Panc1 (cell line): ENCODE results near the gene USP15. TPM values are rescaled to one million over a fixed set of nuclear protein-coding genes. Genes with fewer than 3 reads are reported as not detected.

Experiments
- ATAC-seq: fragments of 200-7000 bp; cut with Tn5 transposase; 2 replicates; pipeline ENCODE4 v1.9.1; 2020; ENCODE audit warnings: mild to moderate bottlenecking, moderate library complexity
- BruUV-seq: library from RNA; stranded (reverse); fragments of 400-500 nt; replicated peaks from 2 replicates; lab custom pipeline; 2021; lab: Mats Ljungman, UMichigan
- CTCF ChIA-PET: fragments of 300-600 bp; sonication (Branson Sonifier 250); formaldehyde crosslinking; loops from one replicate; lab custom pipeline; 2022; ENCODE audit warnings: antibody characterized with exemption; lab: Charles Lee
- POLR2A ChIA-PET: fragments of 300-600 bp; sonication (Branson Sonifier 250); formaldehyde crosslinking; loops from one replicate; lab custom pipeline; 2022; ENCODE audit warnings: antibody characterized with exemption; lab: Charles Lee
- DNase-seq: peaks from one replicate; pipeline ENCODE4 v3.0.0-alpha.2; 2010; ENCODE audit warnings: low read depth, low spot score
- H3K27ac ChIP-seq: 2 replicates; pipeline ENCODE4 v1.5.1; 2011; ENCODE audit warnings: mild to moderate bottlenecking, low read length, inconsistent platforms
- H3K27me3 ChIP-seq: fragments of 200-500 bp; sonication (Bioruptor generic); 2 replicates; pipeline ENCODE4 v1.6.0; 2014; ENCODE audit warnings: low read length, inconsistent platforms; ENCODE audit not compliant: control insufficient read depth, insufficient read depth
- H3K36me3 ChIP-seq: fragments of 200-500 bp; sonication (Bioruptor generic); 2 replicates; pipeline ENCODE4 v1.5.1; 2014; ENCODE audit warnings: inconsistent platforms, mild to moderate bottlenecking, low read length, moderate library complexity; ENCODE audit not compliant: control insufficient read depth, insufficient read depth
- H3K4me1 ChIP-seq: 2 replicates; pipeline ENCODE4 v1.5.1; 2011; ENCODE audit warnings: inconsistent platforms, mild to moderate bottlenecking, low read length, moderate library complexity; ENCODE audit not compliant: control insufficient read depth, insufficient read depth
- H3K4me3 ChIP-seq, 2 experiments: 2 replicates each; pipeline ENCODE4 v1.5.1; 2011 to 2012; ENCODE audit warnings: low read depth in 2 of 2, low read length in 2 of 2, mild to moderate bottlenecking in 2 of 2, inconsistent platforms in 1 of 2, moderate library complexity in 1 of 2
- H3K9me3 ChIP-seq: fragments of 200-500 bp; sonication (Bioruptor generic); 2 replicates; pipeline ENCODE4 v1.5.1; 2014; ENCODE audit warnings: low read depth, mild to moderate bottlenecking, inconsistent platforms, low read length, moderate library complexity; ENCODE audit not compliant: control insufficient read depth, insufficient read depth
- POLR2AphosphoS5 ChIP-seq: IDR thresholded peaks from 2 replicates; pipeline ENCODE4 v1.6.1; 2012; ENCODE audit warnings: mild to moderate bottlenecking, low read depth, low read length, moderate library complexity
- REST ChIP-seq, 2 experiments: IDR thresholded peaks; 2 replicates each; pipeline ENCODE4 v1.6.1; 2011 to 2012; ENCODE audit warnings: low read depth in 2 of 2, control low read depth in 1 of 2, low read length in 1 of 2, mild to moderate bottlenecking in 1 of 2, moderate library complexity in 1 of 2; ENCODE audit not compliant: insufficient read depth in 1 of 2
- SIN3A ChIP-seq: IDR thresholded peaks from 2 replicates; pipeline ENCODE4 v1.6.1; 2012; ENCODE audit warnings: low read depth, mild to moderate bottlenecking, low read length, moderate library complexity, borderline replicate concordance; ENCODE audit not compliant: insufficient read depth
- TCF7L2 ChIP-seq: IDR thresholded peaks from 2 replicates; pipeline ENCODE4 v1.6.1; 2011; ENCODE audit warnings: mild to moderate bottlenecking, low read depth, low read length, inconsistent platforms
- in situ Hi-C: cut with HindIII; loops from 2 replicates; pipeline ENCODE4 v1.10.0; 2016; ENCODE audit warnings: low sequenced_read_pairs, low pct_unique_long_range_greater_than_20kb
- intact Hi-C: fragments of 100-400 bp; cut with micrococcal nuclease; formaldehyde crosslinking; loops from one replicate; pipeline ENCODE4 v1.10.0; 2022; ENCODE audit not compliant: unreplicated experiment
- total RNA-seq: library from RNA; stranded (reverse); gene quantifications from one replicate; pipeline ENCODE4 v1.2.1, GENCODE V29; 2021; ENCODE audit not compliant: unreplicated experiment
- TF ChIP-seq, protein P1 (sequence below): fragments of 450-650 bp; IDR thresholded peaks from 2 replicates; pipeline ENCODE4 v1.5.1; 2017; ENCODE audit warnings: mild to moderate bottlenecking

USP15 gene
- total RNA-seq, 1 experiment from 2014 or later = 35.4 TPM

GRCh38 chr12:62304560-62304959 is 44.4 kb downstream of the USP15 start:
- intact Hi-C loops = no loop called here
- no peak for DNase-seq
- ChIA-PET POLR2A (no interaction called here), CTCF (no interaction called here)
- no TSS peak for BruUV-seq
- no peak for ATAC-seq
- Histone ChIP-seq H3K36me3 (peaks cover 7% of the 10 kb centered on the region; the same call in 1 of the 2 replicates), H3K4me1 (no peaks in the 10 kb centered on the region), H3K27ac (no peak overlapping the region), H3K9me3 (peaks cover 25% of the 10 kb centered on the region; the same call in 1 of the 2 replicates), H3K27me3 (no peaks in the 10 kb centered on the region), H3K4me3 (no peak overlapping the region)
- in situ Hi-C loops = no loop called here
- no peak for TF ChIP-seq TCF7L2
- TF ChIP-seq, protein P1, sequence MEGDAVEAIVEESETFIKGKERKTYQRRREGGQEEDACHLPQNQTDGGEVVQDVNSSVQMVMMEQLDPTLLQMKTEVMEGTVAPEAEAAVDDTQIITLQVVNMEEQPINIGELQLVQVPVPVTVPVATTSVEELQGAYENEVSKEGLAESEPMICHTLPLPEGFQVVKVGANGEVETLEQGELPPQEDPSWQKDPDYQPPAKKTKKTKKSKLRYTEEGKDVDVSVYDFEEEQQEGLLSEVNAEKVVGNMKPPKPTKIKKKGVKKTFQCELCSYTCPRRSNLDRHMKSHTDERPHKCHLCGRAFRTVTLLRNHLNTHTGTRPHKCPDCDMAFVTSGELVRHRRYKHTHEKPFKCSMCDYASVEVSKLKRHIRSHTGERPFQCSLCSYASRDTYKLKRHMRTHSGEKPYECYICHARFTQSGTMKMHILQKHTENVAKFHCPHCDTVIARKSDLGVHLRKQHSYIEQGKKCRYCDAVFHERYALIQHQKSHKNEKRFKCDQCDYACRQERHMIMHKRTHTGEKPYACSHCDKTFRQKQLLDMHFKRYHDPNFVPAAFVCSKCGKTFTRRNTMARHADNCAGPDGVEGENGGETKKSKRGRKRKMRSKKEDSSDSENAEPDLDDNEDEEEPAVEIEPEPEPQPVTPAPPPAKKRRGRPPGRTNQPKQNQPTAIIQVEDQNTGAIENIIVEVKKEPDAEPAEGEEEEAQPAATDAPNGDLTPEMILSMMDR = no peak
- no peak for TF ChIP-seq POLR2AphosphoS5
- no peak for TF ChIP-seq SIN3A
- TF ChIP-seq REST (IDR thresholded peaks at IDR 0.05; ENCODE audit: insufficient read depth in 1 of 2, low read depth in 2 of 2, low read length in 1 of 2) = no peak

DNA sequence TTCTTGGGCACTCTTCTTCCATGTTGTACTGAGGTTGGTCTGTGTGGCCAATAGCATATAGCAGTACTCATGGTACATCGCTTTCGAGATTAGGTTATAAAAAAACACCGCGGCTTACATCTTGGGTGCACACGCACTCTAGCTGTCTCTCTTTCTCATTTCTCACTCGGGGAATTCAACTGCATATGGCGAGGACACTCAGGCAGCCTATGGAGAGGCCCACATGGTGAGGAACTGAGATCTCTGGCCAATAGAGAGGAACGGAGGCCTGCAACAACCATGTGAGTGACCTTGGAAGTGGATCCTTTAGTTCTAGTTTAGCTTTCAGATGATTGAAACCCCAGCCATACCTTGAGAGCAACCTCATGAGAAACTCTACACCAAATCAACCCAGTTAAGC is 45.6 kb downstream of the USP15 start:
- ChIA-PET POLR2A (no interaction called here), CTCF (no interaction called here)
- no peak overlapping the region for H3K4me3 ChIP-seq
- in situ Hi-C loops = no loop called here
- TF ChIP-seq SIN3A (no peak), TCF7L2 (no peak), POLR2AphosphoS5 (no peak), REST (IDR thresholded peaks at IDR 0.05; ENCODE audit: insufficient read depth in 1 of 2, low read depth in 2 of 2, low read length in 1 of 2) (no peak)
- TF ChIP-seq, protein P1 = no peak
- no peaks in the 10 kb centered on the region for H3K27me3 ChIP-seq
- BruUV-seq = no TSS peak
- intact Hi-C loops = no loop called here
- H3K27ac ChIP-seq = no peak overlapping the region
- ATAC-seq = no peak
- H3K4me1 ChIP-seq = no peaks in the 10 kb centered on the region
- peaks cover 25% of the 10 kb centered on the region; the same call in 1 of the 2 replicates for H3K9me3 ChIP-seq
- peaks cover 7% of the 10 kb centered on the region; the same call in 1 of the 2 replicates for H3K36me3 ChIP-seq
- DNase-seq = no peak
